GM04504 (cell line): ENCODE data around the gene GDF11.

Experiments
- DNase-seq: peaks from one replicate; pipeline ENCODE4 v3.0.0-alpha.2; 2012; ENCODE audit warnings: low read depth

Gene GDF11

DNA sequence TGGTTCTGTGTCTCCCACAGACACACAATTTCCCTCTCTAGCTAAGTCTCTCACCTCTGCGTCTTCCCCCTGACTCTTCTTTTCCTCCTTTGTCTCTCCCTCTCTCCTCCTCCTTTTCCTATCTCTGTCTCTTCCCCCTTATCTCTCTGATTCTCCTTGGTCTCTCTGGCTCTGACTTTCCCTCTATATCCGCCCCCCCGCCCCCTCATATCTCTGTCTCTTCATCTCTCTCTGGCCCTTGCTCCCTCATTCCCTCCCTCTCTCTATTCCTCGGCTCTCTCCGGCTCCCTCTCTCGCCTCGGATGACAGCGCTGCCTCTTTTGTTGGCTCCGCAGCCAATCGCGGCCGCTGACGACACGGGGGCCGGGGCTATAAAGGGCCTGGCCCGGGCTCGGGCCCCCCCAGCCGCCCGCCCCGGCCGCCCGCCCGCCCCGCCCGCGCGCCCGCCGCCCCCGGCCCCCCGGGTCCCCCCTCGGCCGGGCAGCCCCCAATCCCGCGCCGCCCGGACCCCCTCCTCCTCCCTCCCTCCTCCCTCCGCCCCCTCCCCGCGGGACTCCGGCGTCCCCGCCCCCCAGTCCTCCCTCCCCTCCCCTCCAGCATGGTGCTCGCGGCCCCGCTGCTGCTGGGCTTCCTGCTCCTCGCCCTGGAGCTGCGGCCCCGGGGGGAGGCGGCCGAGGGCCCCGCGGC lies at the start of gene GDF11:
Gene GDF11, plus strand, starts transcription at position 404 of the 687 bp plus-strand sequence. Its CDS starts 195 bp downstream, at position 599.
- no peak for DNase-seq

DNA sequence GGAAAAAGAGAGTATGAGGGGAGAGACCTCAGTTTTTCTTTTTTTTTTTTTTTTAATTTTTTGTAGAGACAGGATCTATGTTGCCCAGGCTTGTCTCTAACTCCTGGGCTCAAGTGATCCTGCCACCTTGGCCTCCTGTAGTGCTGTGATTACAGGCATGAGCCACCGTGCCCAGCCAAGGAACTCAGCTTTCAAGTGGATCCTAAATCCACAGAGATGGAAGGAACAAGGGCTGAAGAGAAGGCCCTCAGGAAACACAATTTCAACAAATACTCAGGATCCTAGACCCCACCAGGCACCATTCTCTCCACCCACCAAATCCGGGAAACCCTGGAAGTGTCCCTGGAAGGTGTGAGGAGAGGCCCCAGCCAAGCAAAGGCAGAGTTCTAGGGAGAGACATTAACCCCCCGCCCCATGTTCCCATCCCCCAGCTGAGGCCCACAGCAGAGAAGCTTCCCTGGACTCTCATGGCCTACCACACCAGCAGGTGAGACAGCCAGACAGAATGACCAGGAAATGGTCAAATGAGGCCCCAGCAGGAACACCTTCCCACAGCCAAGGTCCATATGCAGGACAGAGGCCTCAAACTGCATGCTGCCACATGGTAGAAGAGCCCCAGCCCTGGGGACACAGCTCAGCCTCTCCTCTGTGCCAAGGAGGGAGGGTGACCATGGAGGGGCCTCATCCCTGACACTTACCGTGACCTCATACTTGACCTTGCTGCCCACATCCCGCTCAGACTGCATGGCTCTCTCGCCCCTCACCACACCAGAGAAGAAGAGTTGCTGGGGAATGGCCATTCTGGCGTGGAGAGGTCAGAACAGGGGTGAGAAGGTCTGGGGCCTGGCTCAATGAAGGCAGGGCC lies 49.4 kb upstream of the GDF11 start:
- no peak for DNase-seq

DNA sequence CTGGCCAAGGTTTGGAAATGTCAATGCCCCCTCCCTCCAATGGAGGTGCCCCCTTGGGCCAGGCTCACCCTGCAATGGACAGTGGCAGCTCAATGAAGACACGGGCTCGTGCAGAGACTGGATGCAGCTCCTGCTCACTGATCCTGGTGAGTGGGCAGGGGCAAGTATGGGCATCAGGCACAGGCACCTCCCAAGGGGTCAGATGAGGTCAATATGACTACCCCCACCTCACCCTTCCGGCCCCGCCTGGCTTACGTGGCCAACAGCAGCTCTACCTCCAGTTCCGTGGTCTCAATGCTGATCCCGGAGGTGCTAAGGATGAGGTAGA lies 48.8 kb upstream of the GDF11 start:
- DNase-seq = no peak

DNA sequence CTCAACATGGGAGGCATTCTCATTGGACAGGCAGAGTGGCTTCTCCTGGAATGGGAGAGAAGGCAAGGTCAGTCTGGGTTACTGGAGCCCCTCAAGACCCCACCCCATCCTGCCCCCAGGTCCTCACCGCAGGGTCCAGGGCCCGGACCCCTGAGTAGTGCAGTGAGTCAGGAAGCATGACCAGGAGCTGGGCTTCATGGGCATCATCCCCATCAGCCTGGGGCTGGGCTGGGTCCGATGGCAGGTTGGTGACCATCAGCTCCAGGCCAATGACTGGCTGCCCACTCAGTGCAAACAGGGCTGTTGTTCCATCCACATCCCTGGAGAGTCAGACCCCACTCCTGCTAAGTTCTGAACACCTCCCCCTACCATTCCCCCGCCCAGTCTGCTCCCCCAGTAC lies 48.3 kb upstream of the GDF11 start:
- DNase-seq = no peak

DNA sequence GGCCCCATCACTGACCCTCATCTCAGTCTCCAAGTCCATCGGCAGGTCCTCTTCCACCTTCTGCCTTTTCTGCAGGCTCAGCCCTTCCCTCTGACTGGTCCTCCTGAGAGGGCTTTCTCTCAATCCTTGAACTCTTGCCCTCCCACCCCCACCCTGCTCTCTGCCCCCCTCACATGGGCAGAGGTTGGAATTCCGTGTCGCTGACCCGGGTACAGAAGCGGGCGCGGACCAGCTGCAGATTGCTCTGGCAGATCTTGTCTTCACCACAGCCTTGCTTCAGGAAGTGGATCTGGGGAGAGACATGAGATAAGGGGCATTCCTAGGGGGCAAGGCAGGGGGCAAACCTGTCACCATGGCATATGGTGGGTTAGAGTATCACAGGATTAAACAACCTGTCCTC lies 47.6 kb upstream of the GDF11 start:
- DNase-seq = no peak

DNA sequence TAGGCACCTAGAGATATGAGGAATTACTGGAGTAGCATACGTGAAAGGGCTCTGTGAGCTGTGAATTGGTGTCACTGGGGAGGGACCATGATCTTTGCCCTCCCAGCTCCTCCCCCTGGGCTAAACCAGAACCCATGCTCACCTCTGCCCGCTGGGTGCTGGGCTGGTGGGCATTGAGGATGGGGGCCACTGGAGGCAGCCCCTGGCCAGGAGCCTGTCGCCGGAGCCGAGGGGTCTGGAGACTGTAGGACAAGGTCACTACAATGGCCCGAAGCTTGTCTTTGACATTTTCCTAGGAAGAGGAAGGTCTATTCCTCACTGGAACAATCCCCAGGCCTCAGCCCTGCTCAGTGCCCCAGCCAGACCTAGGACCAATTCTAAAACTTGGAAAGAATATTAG lies 46.8 kb upstream of the GDF11 start:
- no peak for DNase-seq

DNA sequence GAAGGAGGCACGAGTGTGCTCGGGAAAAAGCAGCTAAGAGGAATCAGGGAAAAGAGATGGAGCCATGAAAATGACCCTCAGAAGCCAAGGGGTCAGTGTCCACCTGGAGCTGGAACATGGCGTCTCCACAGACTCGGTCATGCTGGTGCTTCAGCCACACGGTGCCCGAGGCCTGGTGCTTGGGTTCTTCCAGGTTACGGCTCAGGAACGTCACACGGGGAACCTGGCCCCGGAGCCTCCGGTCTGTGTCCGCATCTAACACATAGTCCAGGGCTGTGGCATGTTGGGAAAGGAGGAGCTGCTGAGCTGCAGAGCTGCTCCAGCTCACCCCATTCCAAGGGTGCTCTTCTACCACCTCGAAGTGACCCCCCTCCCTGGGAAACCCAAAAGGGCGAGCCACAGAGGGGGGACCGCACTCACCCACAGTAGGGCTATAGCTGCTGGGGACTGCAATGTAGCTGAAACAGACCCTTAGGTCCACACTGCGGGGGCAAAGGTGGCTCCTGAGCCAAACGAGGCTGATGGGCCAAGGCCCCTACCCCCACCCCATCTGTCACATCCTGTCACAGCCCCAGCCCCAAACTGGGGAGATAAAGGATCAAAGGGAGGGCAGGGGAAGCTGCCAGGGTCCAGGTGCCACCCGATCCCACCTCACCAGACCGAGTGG lies 46.0 kb upstream of the GDF11 start:
- DNase-seq = no peak

DNA sequence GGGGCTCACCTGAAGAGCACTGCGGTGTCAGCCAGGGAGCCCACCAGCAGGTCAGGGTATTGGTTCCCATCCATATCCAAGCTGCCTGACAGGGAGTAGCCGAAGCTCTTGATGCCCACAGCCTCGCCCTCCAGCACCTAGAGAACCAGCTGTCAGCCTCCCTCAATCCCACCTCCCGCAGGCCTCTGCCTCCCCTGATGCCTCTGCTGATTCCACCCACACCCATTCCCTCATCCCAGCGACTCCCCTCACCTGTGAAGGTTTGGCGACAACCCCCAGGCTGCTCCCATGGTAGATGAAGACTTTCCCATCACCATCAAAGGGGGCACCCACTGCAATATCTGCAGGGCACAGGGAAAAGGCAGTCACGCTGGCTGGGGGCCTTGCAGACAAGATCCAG lies 45.2 kb upstream of the GDF11 start:
- no peak for DNase-seq

DNA sequence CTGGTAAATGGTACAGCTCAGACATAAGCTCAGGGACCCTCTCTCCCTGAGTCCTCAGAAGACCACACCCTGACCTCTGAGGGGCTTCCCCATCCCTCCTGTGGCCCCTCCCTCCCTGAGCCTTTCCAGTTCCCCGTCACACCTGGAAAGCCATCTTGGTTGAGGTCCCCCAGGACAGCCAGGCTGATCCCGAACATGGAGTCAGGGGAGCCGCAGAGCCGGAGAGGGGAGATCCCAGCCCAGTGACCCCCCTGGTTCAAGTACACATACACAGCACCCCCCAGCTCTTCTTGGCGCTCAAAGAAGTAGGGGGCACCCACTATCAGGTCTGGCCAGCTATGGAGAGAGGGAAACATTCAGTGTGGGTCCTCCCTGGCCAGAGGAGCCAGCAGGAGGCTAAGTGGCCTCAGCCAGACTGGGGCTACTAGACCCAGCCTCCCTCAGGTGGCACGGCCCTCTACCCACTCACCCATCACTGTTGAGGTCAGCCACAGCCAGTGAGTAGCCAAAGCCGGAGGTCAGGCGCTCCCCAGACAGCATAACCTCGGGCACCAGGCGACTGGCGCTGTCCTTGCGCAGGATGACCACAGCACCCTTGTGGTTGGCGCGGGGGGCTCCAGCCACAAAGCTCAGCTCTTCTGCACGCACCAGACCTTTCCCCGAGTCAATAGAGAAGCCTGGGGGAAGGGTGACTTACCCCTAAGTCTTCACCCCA lies 44.5 kb upstream of the GDF11 start:
- DNase-seq = no peak

DNA sequence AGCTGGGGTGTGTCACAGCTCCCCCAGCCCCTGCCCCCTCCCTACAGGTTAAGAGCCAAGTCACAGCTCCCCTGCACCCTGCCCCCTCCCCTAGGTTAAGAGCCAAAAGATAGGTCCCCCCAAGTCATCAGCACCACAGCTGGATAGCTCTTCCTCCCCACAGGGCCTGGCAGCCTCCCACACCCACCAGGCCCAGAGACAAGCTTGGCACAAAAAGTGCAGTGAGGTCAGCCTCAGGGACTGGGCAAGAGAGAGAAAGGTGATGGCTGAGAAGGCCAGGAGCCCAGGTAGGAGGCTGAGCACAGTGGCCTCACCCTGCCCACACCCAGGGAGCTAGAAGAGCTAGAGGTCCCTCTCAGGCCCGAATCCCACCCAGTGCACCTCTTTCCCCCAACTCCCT lies 44.0 kb upstream of the GDF11 start:
- no peak for DNase-seq

DNA sequence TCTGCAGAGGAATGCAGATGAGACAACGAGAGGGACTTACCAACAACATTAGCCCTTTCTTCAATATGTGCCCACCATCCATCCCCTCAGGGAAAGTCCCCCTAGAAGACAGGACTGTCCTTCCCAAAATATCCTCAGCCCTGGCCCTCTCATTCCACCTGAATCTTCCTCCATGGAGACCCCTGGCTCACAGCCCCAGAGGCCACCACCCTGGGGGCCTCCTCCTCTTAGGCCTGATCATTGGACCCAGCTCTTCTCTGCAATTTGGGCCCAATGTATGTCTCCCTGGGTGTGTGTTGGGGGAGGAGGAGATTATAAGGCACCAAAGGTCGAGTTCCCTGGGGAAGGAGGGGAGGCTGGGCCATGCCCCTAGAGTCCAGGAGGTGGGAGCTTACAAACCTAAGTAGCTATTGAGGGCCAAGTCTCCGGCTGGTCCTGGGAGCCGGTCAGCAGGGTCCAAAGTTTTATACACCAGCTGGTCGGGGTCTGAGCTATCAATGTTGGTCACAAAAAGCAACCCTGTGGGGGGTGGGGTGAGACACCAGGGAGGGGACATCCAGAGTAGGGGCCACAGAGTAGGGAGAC lies 43.4 kb upstream of the GDF11 start:
- DNase-seq = no peak

DNA sequence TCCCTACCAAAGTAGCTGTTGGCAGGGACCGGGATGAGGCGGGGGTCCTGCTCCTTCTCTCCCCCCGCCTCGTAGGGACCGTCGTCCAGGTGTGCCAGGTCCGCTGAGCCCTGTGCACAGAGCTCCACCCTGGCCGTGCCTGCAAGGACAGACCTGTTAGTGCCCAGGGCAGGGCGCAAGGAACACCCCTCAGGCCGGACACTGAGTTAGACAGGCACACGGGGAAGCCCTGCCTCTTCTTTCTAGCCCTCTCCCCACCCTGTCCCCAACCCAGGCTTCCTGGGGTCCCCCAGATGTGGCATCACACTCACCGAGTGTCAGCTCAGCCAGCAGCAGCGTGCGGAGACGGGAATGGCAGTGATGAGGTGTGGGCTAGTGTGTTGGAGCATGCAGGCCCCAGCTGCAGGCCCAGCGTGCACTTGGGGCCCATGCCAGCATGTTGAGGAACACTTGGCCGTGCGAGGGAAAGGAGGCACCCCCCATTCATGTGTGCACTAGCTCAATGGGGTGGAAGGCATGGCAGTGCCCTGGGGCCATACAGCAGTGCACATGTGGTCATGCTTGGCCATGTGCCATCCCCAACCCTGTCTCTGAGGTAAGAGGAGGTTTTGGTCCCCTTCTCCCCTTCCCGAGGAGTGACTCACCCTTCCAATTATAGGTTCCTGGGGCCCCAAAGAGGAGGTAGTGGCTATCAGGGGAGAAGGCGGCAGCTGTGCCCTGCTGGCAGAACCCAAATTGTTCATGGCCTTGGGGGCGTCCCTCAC lies 42.5 kb upstream of the GDF11 start:
- no peak for DNase-seq

DNA sequence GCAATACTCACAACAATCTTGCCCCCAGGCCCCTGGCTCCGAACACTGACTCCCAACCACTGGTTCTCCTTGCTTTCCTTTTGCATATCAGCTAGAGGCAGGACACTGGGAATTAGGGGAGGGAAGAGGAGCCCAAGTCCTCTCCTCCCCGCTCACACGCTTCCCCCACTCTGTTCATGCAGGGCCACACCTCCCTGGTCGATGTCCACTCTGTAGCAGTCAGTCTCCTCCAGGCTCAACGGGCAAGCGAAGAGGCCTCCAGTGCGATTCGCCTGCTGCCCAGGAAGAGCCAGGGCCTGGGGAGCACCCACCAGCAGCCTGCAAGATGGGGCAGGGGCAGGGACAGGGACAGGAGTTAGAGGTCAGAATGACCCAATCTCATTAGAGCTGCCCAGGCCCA lies 40.1 kb upstream of the GDF11 start:
- DNase-seq = no peak

DNA sequence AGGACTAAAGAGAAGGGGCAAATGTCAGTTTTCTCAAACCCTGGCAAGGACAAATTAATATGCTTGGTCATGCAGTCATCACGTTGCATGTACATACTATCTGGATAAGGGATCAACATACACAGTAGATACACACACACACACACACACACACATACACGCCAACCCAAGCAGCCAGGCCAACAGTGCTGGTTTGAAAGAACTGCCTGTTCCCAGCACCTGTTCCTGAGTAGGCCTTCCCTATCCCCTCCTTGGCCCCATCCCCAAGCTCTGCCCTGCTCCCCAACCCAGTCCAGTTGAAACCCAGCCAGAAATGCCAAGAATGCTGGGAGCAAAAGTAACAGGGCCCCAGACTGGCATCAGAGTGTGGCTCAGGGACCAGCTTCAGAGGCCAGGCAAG lies 39.6 kb upstream of the GDF11 start:
- DNase-seq = no peak

DNA sequence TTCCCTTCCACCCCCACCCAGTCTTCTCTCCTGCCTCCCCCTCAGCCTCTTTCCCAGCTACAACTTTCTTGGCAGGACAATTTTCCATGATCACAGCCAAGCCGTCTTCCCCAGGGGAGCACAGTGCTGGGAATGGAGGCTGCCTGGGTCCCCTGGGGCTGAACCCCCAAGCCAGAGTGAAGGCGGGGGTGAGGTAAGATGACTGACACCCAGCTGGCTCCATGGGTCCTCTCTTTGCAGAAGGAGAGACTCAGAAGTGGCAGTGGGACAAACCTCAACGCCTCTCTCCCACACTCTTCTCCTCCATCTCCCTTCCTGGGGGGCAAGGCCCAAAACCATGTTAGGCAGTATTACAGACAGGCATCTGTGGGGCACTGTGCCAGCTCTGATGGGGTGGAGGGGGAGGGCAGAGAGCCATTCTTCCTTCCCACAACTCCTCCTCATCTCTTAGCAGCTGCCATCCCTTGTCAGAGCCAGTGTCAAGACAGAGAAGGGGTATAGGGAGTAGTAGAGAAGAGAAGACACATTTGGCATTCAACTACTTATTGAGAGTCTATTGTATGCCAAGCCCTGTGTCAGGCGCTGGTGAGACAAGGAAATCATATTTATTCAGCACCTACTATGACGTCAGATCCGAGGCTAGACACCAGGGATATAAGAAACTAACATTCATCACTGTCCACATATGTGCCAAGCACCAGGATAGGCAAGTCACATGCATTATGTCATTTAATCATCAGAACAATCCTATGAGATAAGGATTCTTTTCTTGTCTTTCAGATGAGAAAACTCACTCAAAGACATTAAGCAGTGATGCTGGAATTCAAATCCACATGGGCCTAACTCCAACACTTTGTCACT lies 38.8 kb upstream of the GDF11 start:
- no peak for DNase-seq

DNA sequence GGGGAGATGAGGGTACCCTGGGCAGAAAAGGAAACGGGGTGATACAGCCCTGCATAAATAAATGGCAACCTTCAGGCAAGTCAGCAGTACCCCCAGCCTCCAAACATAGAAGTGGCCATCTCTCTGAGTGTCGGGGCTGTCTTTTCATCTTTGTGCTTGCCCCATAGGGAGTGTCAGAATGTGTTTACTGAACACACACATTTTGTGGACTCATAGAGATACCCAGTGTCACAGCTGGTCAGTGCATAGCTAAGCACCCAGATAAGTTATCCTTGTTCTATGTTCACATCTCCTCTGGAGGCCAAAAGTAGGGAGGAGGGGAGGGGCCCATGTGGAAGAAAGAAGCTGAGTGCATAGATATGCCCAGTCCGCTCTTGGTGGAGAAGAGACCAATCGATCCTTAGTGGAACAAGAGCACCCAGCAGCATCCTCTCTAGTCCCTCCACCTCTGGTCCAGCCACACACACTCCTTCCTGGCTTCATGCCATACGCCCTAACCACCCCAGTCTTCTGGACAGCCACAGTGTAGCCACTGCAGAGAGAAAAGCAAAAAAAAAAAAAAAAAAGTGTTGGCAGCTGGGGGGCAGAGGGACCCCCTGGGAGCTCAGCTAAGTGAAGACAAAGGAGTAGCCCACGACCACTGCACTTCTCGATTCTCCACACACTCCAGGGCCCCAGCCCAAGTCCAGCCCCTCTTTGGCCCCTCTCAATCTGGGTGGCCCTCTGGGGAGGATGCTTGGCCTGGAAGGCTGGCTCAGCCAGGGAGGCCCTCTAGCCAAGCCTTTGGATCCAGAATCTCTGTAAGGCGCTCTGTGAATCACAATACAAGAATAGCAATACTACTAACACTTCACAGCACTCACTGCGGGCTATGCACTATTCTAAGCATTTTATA lies 37.9 kb upstream of the GDF11 start:
- DNase-seq = no peak

DNA sequence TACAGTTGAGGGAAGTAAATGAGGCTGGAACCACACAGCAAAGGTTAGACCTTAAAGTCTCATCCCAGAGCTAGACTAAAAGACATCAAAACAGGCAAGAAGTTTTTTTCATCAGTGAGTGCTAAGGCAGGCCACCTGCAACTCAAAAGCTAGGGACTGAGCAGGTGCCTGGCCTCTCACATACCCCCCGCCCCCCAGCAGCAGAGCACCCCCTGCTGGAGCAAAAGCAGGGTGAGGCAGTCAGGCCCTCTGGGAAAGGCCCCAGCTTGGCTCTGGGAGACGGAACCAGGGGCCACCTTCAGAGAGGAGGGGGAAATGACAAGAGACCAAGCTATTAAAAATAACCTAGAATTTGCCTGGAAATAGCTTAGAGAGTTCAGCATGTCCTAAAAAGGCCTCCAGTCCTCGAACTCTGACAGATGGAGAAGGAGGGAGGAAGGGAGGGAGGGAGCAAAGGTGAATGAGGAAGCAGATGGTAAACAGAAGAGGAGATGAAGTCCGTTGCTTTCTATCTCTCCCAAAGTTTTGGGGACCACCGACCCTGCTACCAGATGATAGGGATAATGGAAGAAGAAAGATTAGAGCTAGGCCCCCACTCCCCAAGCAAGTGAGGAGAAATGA lies 37.0 kb upstream of the GDF11 start:
- no peak for DNase-seq

DNA sequence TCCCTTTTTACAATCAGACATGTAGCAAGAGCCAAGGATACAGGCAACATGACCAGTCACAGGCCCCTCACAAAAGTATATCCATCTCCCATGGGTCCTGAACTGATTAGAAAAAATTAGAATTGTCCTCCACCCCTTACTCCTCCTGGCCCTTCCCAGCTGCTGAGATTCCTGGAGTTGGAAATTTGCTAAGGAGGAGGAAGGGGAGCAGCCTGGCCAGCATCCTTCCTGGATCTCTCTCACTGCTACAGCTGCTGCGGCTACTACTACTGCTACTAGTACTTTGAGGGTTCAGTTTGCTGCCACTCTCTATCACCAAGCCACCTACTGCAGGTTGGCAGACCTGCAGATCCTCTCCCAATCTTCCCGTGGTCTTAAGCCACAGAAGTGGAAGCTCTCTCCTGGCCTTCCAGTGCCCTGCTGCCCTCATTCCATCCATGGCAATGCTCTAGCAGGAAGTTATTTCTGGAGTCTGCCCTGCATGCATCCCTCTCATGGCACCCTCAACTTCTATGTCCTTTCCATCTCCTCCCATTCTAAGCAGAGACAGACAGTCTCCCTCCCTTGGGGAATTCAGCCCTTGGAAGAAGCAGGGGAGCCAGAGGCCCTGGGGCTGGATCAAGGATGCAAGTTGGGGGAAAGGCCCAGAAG lies 36.2 kb upstream of the GDF11 start:
- DNase-seq = no peak
